GM19467 (cell line): ENCODE measurements around the gene NPBWR2.

Experiments
- ATAC-seq: cut with Tn5 transposase; IDR thresholded peaks from one replicate; pipeline ENCODE4 v1.9.1; 2021; ENCODE audit warnings: mild to moderate bottlenecking, moderate library complexity; ENCODE audit not compliant: unreplicated experiment

NPBWR2 gene

GRCh38 chr20:64062276-64062595, 45.1 kb downstream of the NPBWR2 start:
- ATAC-seq = no peak

GRCh38 chr20:64058536-64058935, 48.8 kb downstream of the NPBWR2 start:
- no peak for ATAC-seq

GRCh38 chr20:64057628-64058498, 49.5 kb downstream of the NPBWR2 start:
- ATAC-seq = no peak

DNA sequence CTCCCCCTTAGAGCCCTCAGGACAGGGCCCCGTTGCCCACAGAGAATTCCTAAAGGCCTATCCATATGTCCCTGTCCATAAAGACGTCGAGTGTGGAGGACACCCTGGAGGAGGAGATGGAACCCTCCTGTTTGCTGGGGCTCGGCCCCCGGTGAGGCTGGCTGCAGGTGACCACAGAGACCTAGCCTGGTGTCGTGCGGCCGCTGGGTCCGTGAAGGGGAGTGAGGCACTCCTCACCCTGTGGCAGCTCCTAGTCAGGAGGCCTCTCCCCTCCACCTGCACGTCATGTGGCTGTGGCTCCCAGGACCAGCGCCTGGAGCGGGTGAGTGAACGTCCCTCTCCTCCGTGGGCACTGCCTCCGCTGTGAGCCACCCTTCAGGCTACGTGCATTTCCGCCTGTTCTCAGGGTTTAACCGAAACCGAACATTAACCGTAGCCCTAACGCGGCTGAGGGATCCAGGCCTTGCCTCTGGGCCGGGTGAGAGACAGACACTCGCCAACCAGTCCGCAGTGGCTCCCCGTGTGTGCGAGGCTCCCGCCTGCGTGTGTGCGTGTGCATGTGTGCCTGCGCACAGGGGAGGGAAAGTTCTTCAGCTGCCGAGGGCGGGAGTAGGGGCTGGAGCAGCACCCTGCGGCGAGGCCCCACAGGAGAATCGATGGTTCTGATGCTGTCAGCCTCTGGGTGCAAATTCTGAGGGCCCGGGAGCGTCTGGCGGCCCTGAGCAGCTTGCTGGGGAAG, 50.3 kb downstream of the NPBWR2 start:
- ATAC-seq = no peak

DNA sequence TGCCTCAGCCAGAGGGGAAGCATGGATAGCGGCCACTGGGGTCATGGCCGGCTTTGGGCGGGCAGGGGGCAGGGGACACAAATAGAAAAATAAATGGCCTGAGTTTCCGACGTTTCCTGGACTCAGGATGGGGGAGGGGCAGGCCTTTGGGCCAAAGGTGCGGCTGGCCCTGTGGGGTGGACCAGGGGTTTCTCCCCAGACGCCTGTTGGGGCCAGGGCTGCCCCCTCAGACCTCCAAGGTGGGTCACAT, 50.8 kb downstream of the NPBWR2 start:
- ATAC-seq = no peak

- no peak for ATAC-seq
These were observed 51.3 kb downstream of the NPBWR2 start for GRCh38 chr20:64055893-64056638.

DNA sequence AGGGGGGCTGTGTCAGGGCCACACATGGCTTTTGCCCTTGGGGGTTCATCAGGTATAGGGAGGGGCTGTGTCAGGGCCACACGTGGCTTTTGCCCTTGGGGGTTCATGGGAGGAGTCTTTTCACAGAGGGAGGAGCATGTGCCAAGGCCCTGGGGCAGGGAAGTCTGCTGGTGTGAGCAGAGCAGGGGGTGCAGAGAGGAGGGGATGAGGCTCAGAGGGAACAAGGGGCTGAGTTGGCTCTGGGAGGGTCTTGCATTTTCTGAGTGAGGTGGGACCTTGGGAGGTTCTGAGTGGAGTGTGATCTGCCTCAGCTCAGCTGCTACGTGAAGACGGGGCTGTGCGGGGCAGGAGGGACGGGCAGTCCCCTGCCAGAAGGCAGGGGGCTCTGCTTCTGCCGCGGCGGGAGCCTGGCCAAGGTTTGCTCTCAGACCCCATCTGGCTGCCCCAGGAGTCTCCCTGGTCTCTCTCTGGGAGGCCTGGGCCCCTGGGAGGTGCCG, 51.9 kb downstream of the NPBWR2 start:
- ATAC-seq = no peak

DNA sequence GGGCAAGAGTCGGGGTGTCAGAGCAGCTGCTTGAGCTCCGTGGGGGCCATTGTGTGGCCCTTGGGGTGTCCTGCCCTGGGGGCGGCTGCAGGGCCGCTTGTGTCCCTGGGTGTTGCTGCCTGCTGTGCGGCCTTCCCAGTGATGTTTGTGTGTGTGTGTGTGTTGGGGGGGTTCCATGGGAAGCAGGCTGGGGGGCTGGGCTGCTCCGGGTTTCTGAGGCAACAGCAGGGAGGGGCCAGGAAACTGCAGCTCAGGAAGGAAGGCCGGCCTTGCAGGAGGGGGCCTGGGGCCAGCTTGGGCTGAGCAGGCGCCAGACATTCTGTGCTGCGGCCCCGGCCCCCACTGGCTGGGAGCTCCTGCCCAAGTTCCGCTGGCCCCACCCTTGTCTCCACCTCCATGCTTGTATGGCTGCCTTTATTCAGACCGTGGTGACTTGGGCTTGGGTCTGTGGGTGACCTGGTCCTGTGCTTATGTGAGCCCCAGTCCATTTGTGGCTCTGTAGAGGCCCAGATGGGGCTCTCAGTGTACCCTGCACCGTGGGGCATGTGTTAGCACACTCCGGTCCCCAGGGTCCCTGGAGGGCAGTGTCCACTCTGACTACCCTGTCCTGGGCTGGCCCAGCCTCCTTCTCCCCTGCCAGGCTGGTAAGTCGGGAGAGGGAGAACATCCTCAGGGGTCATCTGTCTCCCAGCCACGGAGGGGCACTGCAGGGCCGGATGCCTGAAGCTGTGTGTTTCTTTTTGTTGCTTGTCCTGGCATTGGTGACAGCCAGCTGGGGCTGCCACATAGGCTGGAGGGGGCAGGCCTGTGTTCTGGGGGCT, 53.3 kb downstream of the NPBWR2 start:
- ATAC-seq = no peak
